ENCODE results near the gene PTPN14.

- TF ChIP-seq POLR2A (IDR thresholded peaks at IDR 0.05) = no peak
- TF ChIP-seq, protein P1, sequence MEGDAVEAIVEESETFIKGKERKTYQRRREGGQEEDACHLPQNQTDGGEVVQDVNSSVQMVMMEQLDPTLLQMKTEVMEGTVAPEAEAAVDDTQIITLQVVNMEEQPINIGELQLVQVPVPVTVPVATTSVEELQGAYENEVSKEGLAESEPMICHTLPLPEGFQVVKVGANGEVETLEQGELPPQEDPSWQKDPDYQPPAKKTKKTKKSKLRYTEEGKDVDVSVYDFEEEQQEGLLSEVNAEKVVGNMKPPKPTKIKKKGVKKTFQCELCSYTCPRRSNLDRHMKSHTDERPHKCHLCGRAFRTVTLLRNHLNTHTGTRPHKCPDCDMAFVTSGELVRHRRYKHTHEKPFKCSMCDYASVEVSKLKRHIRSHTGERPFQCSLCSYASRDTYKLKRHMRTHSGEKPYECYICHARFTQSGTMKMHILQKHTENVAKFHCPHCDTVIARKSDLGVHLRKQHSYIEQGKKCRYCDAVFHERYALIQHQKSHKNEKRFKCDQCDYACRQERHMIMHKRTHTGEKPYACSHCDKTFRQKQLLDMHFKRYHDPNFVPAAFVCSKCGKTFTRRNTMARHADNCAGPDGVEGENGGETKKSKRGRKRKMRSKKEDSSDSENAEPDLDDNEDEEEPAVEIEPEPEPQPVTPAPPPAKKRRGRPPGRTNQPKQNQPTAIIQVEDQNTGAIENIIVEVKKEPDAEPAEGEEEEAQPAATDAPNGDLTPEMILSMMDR (IDR thresholded peaks at IDR 0.05) = no peak
These were observed 220.7 kb downstream of the PTPN14 start for GRCh38 chr1:214330715-214331114.

Measured in lower leg skin (tissue), 3 donors.